ENCODE measurements around the gene CD44. TPM values are rescaled to one million over a fixed set of nuclear protein-coding genes. Genes with fewer than 3 reads are reported as not detected.

Gene CD44
- total RNA-seq, 1 experiment from 2014 or later, result 61.4 TPM

- no peaks in the 10 kb centered on the region for H3K4me1 Mint-ChIP-seq (ENCODE audit: low read depth, unreplicated experiment)
- no TSS peak for BruUV-seq (replicated peaks)
- Histone ChIP-seq H3K4me3 (ENCODE audit: low read depth, low read length) (no peak overlapping the region), H3K27me3 (replicated peaks; ENCODE audit: control insufficient read depth, insufficient read depth, low read length) (0 out of 2 replicates have a peak, but pooled peaks cover 2% of the 10 kb centered on the region), H3K36me3 (ENCODE audit: control insufficient read depth, insufficient read depth, low read length) (no peaks in the 10 kb centered on the region), H3K9me3 (no peaks in the 10 kb centered on the region), H3K4me1 (peaks cover 5% of the 10 kb centered on the region; the same call in 1 of the 2 replicates)
- H3K36me3 Mint-ChIP-seq (ENCODE audit: insufficient read depth, unreplicated experiment), result no peaks in the 10 kb centered on the region
- H3K27me3 Mint-ChIP-seq (ENCODE audit: insufficient read depth, unreplicated experiment), result peaks cover 6% of the 10 kb centered on the region
- no peak for DNase-seq
- no peak overlapping the region for H3K27ac Mint-ChIP-seq (ENCODE audit: unreplicated experiment)
- H3K4me3 Mint-ChIP-seq (ENCODE audit: unreplicated experiment), result no peak overlapping the region
- TF ChIP-seq, protein P1, sequence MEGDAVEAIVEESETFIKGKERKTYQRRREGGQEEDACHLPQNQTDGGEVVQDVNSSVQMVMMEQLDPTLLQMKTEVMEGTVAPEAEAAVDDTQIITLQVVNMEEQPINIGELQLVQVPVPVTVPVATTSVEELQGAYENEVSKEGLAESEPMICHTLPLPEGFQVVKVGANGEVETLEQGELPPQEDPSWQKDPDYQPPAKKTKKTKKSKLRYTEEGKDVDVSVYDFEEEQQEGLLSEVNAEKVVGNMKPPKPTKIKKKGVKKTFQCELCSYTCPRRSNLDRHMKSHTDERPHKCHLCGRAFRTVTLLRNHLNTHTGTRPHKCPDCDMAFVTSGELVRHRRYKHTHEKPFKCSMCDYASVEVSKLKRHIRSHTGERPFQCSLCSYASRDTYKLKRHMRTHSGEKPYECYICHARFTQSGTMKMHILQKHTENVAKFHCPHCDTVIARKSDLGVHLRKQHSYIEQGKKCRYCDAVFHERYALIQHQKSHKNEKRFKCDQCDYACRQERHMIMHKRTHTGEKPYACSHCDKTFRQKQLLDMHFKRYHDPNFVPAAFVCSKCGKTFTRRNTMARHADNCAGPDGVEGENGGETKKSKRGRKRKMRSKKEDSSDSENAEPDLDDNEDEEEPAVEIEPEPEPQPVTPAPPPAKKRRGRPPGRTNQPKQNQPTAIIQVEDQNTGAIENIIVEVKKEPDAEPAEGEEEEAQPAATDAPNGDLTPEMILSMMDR (IDR thresholded peaks at IDR 0.05; ENCODE audit: insufficient read depth in 1 of 2, low read depth in 1 of 2, low read length in 1 of 2, severe bottlenecking in 1 of 2, unreplicated experiment in 1 of 2), result no peak
- intact Hi-C loops (cut with micrococcal nuclease; ENCODE audit: unreplicated experiment), result loop anchor here (5.0 kb wide), 1 partner anchor 209 kb away; no protein-coding TSS in a partner anchor
- no peaks in the 10 kb centered on the region for H3K9me3 Mint-ChIP-seq (ENCODE audit: unreplicated experiment)
- ChIA-PET CTCF (no interaction called here), POLR2A (no interaction called here)
Observed at GRCh38 chr11:35136311-35136710, 2.7 kb upstream of the CD44 start.

- no TSS peak for BruUV-seq (replicated peaks)
- DNase-seq, result no peak
- ChIA-PET POLR2A (no interaction called here), CTCF (no interaction called here)
- H3K27me3 Mint-ChIP-seq (ENCODE audit: insufficient read depth, unreplicated experiment), result peaks cover 6% of the 10 kb centered on the region
- no peaks in the 10 kb centered on the region for H3K9me3 ChIP-seq
- intact Hi-C loops (cut with micrococcal nuclease; ENCODE audit: unreplicated experiment), result loop anchor here (5.0 kb wide), 1 partner anchor 211 kb away; no protein-coding TSS in a partner anchor
- no peaks in the 10 kb centered on the region for H3K36me3 ChIP-seq (ENCODE audit: control insufficient read depth, insufficient read depth, low read length)
- no peak overlapping the region; the same call in 1 of the 2 replicates for H3K4me3 ChIP-seq (ENCODE audit: low read depth, low read length)
- no peak overlapping the region for H3K27ac Mint-ChIP-seq (ENCODE audit: unreplicated experiment)
- peak overlapping the region; percentile 53 for H3K4me3 Mint-ChIP-seq (ENCODE audit: unreplicated experiment)
- H3K9me3 Mint-ChIP-seq (ENCODE audit: unreplicated experiment), result no peaks in the 10 kb centered on the region
- TF ChIP-seq, protein P1 (IDR thresholded peaks at IDR 0.05; ENCODE audit: insufficient read depth in 1 of 2, low read depth in 1 of 2, low read length in 1 of 2, severe bottlenecking in 1 of 2, unreplicated experiment in 1 of 2), result no peak
- no peaks in the 10 kb centered on the region for H3K36me3 Mint-ChIP-seq (ENCODE audit: insufficient read depth, unreplicated experiment)
- peaks cover 5% of the 10 kb centered on the region; the same call in 1 of the 2 replicates for H3K4me1 ChIP-seq
- 0 out of 2 replicates have a peak, but pooled peaks cover 2% of the 10 kb centered on the region for H3K27me3 ChIP-seq (replicated peaks; ENCODE audit: control insufficient read depth, insufficient read depth, low read length)
- H3K4me1 Mint-ChIP-seq (ENCODE audit: low read depth, unreplicated experiment), result no peaks in the 10 kb centered on the region
Observed at GRCh38 chr11:35138058-35138457, 913 bp upstream of the CD44 start.

GRCh38 chr11:35138606-35138942, 397 bp upstream of the CD44 start:
- Mint-ChIP-seq H3K4me3 (ENCODE audit: unreplicated experiment) (peak overlapping the region; percentile 53), H3K27ac (ENCODE audit: unreplicated experiment) (no peak overlapping the region), H3K27me3 (ENCODE audit: insufficient read depth, unreplicated experiment) (peaks cover 6% of the 10 kb centered on the region), H3K4me1 (ENCODE audit: low read depth, unreplicated experiment) (no peaks in the 10 kb centered on the region), H3K36me3 (ENCODE audit: insufficient read depth, unreplicated experiment) (no peaks in the 10 kb centered on the region), H3K9me3 (ENCODE audit: unreplicated experiment) (no peaks in the 10 kb centered on the region)
- Histone ChIP-seq H3K4me1 (peaks cover 5% of the 10 kb centered on the region; the same call in 1 of the 2 replicates), H3K4me3 (ENCODE audit: low read depth, low read length) (peak overlapping the region; percentile 79), H3K36me3 (ENCODE audit: control insufficient read depth, insufficient read depth, low read length) (no peaks in the 10 kb centered on the region), H3K9me3 (no peaks in the 10 kb centered on the region), H3K27me3 (replicated peaks; ENCODE audit: control insufficient read depth, insufficient read depth, low read length) (0 out of 2 replicates have a peak, but pooled peaks cover 2% of the 10 kb centered on the region)
- intact Hi-C loops (cut with micrococcal nuclease; ENCODE audit: unreplicated experiment), result loop anchor here (5.0 kb wide), 1 partner anchor 211 kb away; no protein-coding TSS in a partner anchor
- DNase-seq, result peak in 1 of 2 experiments; percentile 18
- TF ChIP-seq, protein P1 (IDR thresholded peaks at IDR 0.05; ENCODE audit: insufficient read depth in 1 of 2, low read depth in 1 of 2, low read length in 1 of 2, severe bottlenecking in 1 of 2, unreplicated experiment in 1 of 2), result no peak
- BruUV-seq (replicated peaks), result no TSS peak
- POLR2A ChIA-PET, result no interaction called here
- CTCF ChIA-PET, result no interaction called here

Measured in Caco-2 (cell line).